Gastrocnemius medialis (tissue), 4 donors: ENCODE measurements around the gene SETBP1. TPM values are rescaled to one million over a fixed set of nuclear protein-coding genes. Genes with fewer than 3 reads are reported as not detected.

Source experiments
- ATAC-seq, 2 donors: fragments of 150-250 bp; one replicate each; pipeline ENCODE4 v1.9.1; 2016
- DNase-seq, 2 donors: peaks; one replicate each; pipeline ENCODE4 v3.0.0-alpha.2; 2019
- H3K27ac ChIP-seq, 4 donors: fragments of 200-600 bp; sonication (generic); 1 replicate in 1 of 4; 2 replicates in 3 of 4; pipeline ENCODE4 v1.5.1; 2016 to 2018; ENCODE audit warnings: mild to moderate bottlenecking in 2 of 4, moderate library complexity in 1 of 4
- H3K27me3 ChIP-seq, 3 donors: fragments of 200-600 bp; sonication (generic) in 2 of 3; 1 replicate in 1 of 3; 2 replicates in 2 of 3; pipeline versions ENCODE4 v1.5.1 to v1.6.0; 2016 to 2019; ENCODE audit warnings: mild to moderate bottlenecking in 1 of 3, moderate library complexity in 1 of 3
- H3K36me3 ChIP-seq, 2 donors: fragments of 200-600 bp; sonication (generic) in 1 of 2; one replicate each; pipeline ENCODE4 v1.5.1; 2017 to 2018
- H3K4me1 ChIP-seq, 2 donors: fragments of 200-600 bp; sonication (generic) in 1 of 2; one replicate each; pipeline ENCODE4 v1.5.1; 2016 to 2017; ENCODE audit warnings: mild to moderate bottlenecking in 2 of 2
- H3K4me3 ChIP-seq, 4 donors: fragments of 200-600 bp; sonication (generic) in 3 of 4; 1 replicate in 1 of 4; 2 replicates in 3 of 4; pipeline ENCODE4 v1.5.1; 2016 to 2019; ENCODE audit warnings: mild to moderate bottlenecking in 2 of 4
- H3K9me3 ChIP-seq, 3 donors: fragments of 200-600 bp; sonication (generic) in 2 of 3; 1 replicate in 1 of 3; 2 replicates in 2 of 3; pipeline ENCODE4 v1.5.1; 2016 to 2019
- CTCF ChIP-seq, 5 experiments: fragments of 450-650 bp in 3 of 5; fragments of 200-600 bp in 2 of 5; sonication (generic) in 2 of 5; IDR thresholded peaks in 4 of 5; conservative IDR thresholded peaks in 1 of 5; 1 replicate in 4 of 5; 2 replicates in 1 of 5; pipeline ENCODE4 v1.5.1; 2016 to 2019; ENCODE audit warnings: antibody characterized with exemption in 5 of 5, mild to moderate bottlenecking in 3 of 5, moderate library complexity in 3 of 5
- POLR2A ChIP-seq, 2 donors: fragments of 450-650 bp; IDR thresholded peaks; one replicate each; pipeline ENCODE4 v1.6.1; 2017; ENCODE audit warnings: antibody characterized with exemption in 2 of 2, mild to moderate bottlenecking in 2 of 2, moderate library complexity in 2 of 2
- in situ Hi-C, 4 donors: fragments of 200-750 bp; cut with MboI; loops; one replicate each; pipeline versions ENCODE4 v1.15.0 to v1.8.0; 2017; ENCODE audit warnings: low sequenced_read_pairs in 4 of 4
- intact Hi-C: fragments of 100-400 bp; cut with DNase I; formaldehyde crosslinking; loops from one replicate; pipeline ENCODE4 v1.15.1; 2023; ENCODE audit warnings: low total_unique reads
- total RNA-seq, 4 donors: library from RNA; depleted of rRNA; stranded (reverse); fragments of >200 nt; gene quantifications; one replicate each; pipeline versions ENCODE4 v1.1.0 to v1.2.3, GENCODE V29; 2016

SETBP1 gene
- total RNA-seq, 4 donors from 2014 or later = 9.2 to 20.0 (median 15.3) TPM

GRCh38 chr18:44818668-44819403 lies 138.1 kb downstream of the SETBP1 start:
- Histone ChIP-seq H3K36me3 (no peaks in the 10 kb centered on the region), H3K27ac (peak overlapping the region; percentile 75 to 86 (median 82)), H3K27me3 (no peaks in the 10 kb centered on the region), H3K4me3 (no peak overlapping the region), H3K4me1 (peaks cover 36 to 46% of the 10 kb centered on the region in 2 donors), H3K9me3 (no peaks in the 10 kb centered on the region)
- no peak for DNase-seq
- intact Hi-C loops = loop anchor here (2.0 kb wide), 1 partner anchor 14 kb away; no protein-coding TSS in a partner anchor
- ATAC-seq = no peak
- TF ChIP-seq CTCF (IDR thresholded peaks at IDR 0.05 in 4 of 5, conservative IDR thresholded peaks at IDR 0.05 in 1 of 5) = no peak
- no peak for TF ChIP-seq POLR2A (IDR thresholded peaks at IDR 0.05)
- in situ Hi-C loops = no loop called here

GRCh38 chr18:44819944-44820510 lies 139.3 kb downstream of the SETBP1 start:
- peak overlapping the region; percentile 75 to 86 (median 82) for H3K27ac ChIP-seq
- in situ Hi-C loops = no loop called here
- intact Hi-C loops = loop anchor here (2.0 to 5.0 kb wide), 3 partner anchors 15 to 507 kb away; partner anchors contain the start of gene SETBP1
- ATAC-seq (peak; percentile 91 to 96), DNase-seq (peak; percentile 88 to 97)
- no peak for TF ChIP-seq CTCF (IDR thresholded peaks at IDR 0.05 in 4 of 5, conservative IDR thresholded peaks at IDR 0.05 in 1 of 5)
- TF ChIP-seq POLR2A (IDR thresholded peaks at IDR 0.05) = no peak
- H3K9me3 ChIP-seq = no peaks in the 10 kb centered on the region
- H3K36me3 ChIP-seq = no peaks in the 10 kb centered on the region
- no peak overlapping the region for H3K4me3 ChIP-seq
- H3K27me3 ChIP-seq = no peaks in the 10 kb centered on the region
- H3K4me1 ChIP-seq = peaks cover 39 to 52% of the 10 kb centered on the region in 2 donors

GRCh38 chr18:44821924-44822323 lies 141.2 kb downstream of the SETBP1 start:
- in situ Hi-C loops (no loop called here), intact Hi-C loops (loop anchor here (5.0 kb wide), 2 partner anchors 140 to 505 kb away; partner anchors contain the start of gene SETBP1)
- peaks cover 48 to 60% of the 10 kb centered on the region in 2 donors for H3K4me1 ChIP-seq
- H3K27me3 ChIP-seq = no peaks in the 10 kb centered on the region
- no peak overlapping the region for H3K4me3 ChIP-seq
- ATAC-seq (no peak), DNase-seq (no peak)
- no peak for TF ChIP-seq POLR2A (IDR thresholded peaks at IDR 0.05)
- no peak for TF ChIP-seq CTCF (IDR thresholded peaks at IDR 0.05 in 4 of 5, conservative IDR thresholded peaks at IDR 0.05 in 1 of 5)
- peak overlapping the region in 2 of 4 donors; percentile 40 to 84 for H3K27ac ChIP-seq
- H3K36me3 ChIP-seq = no peaks in the 10 kb centered on the region
- no peaks in the 10 kb centered on the region for H3K9me3 ChIP-seq

GRCh38 chr18:44823286-44823685 lies 142.6 kb downstream of the SETBP1 start:
- Histone ChIP-seq H3K36me3 (no peaks in the 10 kb centered on the region), H3K4me3 (no peak overlapping the region), H3K27ac (peak overlapping the region; percentile 4 to 84 (median 22)), H3K9me3 (no peaks in the 10 kb centered on the region), H3K4me1 (peaks cover 55 to 62% of the 10 kb centered on the region in 2 donors), H3K27me3 (no peaks in the 10 kb centered on the region)
- TF ChIP-seq POLR2A (IDR thresholded peaks at IDR 0.05) = no peak
- DNase-seq = no peak
- no peak for ATAC-seq
- intact Hi-C loops (loop anchor here (5.0 kb wide), 2 partner anchors 141 to 504 kb away; partner anchors contain the start of gene SETBP1), in situ Hi-C loops (no loop called here)

- H3K27ac ChIP-seq = peak overlapping the region; percentile 4 to 84 (median 22)
- H3K4me3 ChIP-seq = no peak overlapping the region
- peak in 1 of 2 donors; percentile 38 for DNase-seq
- peaks cover 50 to 57% of the 10 kb centered on the region in 2 donors for H3K4me1 ChIP-seq
- no peaks in the 10 kb centered on the region for H3K27me3 ChIP-seq
- TF ChIP-seq CTCF (IDR thresholded peaks at IDR 0.05 in 4 of 5, conservative IDR thresholded peaks at IDR 0.05 in 1 of 5) = no peak
- TF ChIP-seq POLR2A (IDR thresholded peaks at IDR 0.05) = no peak
- intact Hi-C loops = loop anchor here (5.0 kb wide), 2 partner anchors 141 to 504 kb away; partner anchors contain the start of gene SETBP1
- H3K36me3 ChIP-seq = no peaks in the 10 kb centered on the region
- H3K9me3 ChIP-seq = no peaks in the 10 kb centered on the region
- no peak for ATAC-seq
- in situ Hi-C loops = no loop called here
These were observed 143.1 kb downstream of the SETBP1 start for GRCh38 chr18:44823782-44824181.
